Activated CD8-positive, alpha-beta memory T cell treated with anti-CD3 and anti-CD28 coated beads for 24 hours (primary cell): ENCODE measurements around the gene CSNK2A3.
"Not testable (repeated sequence)": the region's sequence is repeated elsewhere in the genome, so short reads cannot be mapped to it uniquely, and the experiment has no call there.

Experiments
- DNase-seq: peaks from one replicate; pipeline ENCODE4 v3.0.0-alpha.2; 2020

The CSNK2A3 gene

DNA sequence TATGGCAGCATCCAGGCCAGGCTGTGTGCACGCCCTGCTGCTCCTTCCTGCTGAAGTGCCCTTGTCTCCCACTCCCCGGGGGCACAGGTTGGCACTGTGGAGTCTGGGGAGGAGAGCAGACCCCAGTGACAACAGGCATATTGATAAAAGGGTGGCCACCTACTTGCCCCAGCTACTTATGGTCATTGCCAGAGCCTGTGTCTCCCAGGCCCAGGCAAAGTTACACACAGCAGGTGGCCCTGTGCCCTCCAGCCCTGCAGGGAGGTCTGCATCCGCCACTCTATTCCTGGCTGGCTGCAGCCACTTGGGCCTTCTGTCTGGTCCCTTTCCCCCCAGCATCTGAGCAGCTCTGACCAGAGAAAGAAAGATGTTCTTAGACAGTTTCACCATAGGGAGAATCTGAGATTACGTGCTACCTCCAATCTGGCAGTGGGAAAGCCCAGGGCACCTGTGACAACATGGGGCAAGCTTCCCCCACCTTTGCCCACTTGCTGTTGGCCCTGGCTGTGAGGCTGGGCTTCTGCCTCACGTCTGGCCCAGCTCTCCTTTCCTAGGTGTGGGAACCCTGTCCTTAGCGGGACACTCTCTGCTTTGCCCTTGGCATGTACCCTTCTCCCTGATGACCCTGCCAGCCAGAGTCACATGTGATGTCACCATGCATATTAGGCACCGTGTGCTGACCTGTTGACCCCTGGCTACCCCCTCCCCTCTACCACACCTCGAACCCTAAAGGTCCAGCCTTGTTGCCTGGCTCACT, 25.3 kb upstream of the CSNK2A3 start:
- no peak for DNase-seq

DNA sequence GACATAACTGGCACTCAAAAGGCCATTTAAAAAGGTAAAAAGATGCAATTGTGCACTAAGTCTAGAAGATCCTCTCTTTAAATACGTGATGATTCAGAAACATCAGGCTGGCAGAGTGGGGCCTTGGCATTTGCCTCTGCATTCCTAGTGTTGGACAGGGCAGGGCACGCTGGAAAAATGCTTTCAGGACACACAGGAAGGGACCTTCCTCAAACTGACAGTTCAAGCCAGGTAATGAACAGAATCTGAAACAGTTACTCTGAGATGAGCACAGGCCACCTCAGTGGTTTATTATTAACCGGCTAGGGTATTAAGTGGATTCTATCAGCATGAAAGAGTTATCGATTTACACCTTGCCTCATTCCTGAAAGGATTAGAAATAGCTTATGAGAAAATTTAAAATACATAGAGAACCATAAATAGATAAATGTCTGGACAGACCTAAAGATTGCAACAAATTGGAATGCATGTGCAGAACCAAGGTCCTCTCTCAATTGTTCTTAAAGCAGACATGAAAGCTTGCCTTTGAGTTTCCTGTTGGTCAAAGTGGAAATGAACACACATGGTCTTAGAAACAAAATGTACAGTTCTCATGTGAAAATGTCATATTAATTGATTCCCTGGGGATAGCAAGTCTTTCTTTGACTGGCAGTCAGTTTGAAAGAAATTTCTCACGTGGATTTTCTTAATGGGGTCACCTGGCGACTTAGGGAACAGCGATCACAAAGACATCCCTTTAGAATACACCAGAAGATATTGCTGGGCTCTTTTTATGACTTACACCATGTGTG, 21.5 kb upstream of the CSNK2A3 start:
- no peak for DNase-seq

GRCh38 chr11:11373934-11374333, 20.9 kb upstream of the CSNK2A3 start:
- no peak for DNase-seq

DNA sequence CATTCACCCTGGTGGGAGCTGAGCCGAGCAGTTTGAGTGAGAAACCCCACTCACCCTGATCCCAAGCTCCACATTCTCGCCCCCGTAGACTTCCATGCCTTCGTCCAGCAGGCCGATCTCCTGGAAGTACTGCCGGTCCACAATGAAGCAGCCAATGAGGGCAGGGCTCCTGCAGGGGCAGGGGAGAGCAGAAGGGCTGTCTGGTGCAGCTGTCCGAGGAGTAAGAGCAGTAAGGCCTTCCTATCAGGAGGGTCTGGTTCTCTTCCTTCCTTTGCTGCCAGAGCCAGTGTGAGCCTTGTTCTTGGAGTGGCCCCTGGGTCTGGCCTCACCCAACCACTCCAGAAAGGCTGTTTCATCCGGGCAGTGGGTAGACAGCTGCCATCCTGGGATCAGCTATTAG, 19.4 kb upstream of the CSNK2A3 start:
- no peak for DNase-seq

DNA sequence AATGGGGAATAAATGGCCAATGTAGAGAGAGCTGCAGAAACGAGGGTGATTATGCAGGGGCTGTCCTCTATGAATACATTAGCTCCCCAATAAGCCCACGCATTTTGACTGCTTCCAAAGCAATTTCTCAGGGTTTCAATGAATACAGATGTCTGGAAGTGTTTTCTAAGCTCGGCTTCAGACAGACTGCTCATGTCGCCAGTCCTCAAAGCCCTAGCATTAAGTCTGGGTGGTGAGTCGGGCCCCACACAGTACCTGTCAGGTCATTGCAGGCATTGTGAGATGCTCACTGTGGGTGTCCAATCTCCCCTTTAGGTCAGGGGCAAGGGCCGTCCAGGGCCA, 17.9 kb upstream of the CSNK2A3 start:
- no peak for DNase-seq

- DNase-seq: no peak
These were observed 17.4 kb upstream of the CSNK2A3 start for GRCh38 chr11:11370255-11370961.

- no peak for DNase-seq
These were observed 13.7 kb upstream of the CSNK2A3 start for GRCh38 chr11:11366793-11367192.

- no peak for DNase-seq
These were observed 10.6 kb upstream of the CSNK2A3 start for GRCh38 chr11:11363674-11364073.

DNA sequence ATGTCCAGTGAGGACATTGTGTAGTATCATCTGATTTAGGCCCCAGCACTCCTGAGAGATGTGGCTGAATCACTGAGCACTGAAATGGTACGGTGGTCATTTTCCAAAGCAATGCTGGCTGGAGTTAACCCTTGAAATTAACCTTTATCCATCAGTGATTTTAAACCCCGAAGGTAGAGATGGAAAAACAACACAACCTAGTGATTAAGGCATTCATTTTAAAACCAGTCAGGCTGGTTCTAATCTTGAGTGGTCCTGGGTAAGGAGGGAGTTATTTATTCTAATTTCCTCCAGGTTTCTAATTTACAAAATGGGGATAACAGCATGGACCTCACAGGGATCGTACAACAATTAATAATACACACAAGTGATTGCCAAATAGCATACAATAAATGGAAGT, 6.6 kb upstream of the CSNK2A3 start:
- no peak for DNase-seq

GRCh38 chr11:11356842-11357241, 3.8 kb upstream of the CSNK2A3 start:
- no peak for DNase-seq

- not testable (repeated sequence) for DNase-seq
These were observed 1.2 kb downstream of the CSNK2A3 start for GRCh38 chr11:11351851-11352250.

DNA sequence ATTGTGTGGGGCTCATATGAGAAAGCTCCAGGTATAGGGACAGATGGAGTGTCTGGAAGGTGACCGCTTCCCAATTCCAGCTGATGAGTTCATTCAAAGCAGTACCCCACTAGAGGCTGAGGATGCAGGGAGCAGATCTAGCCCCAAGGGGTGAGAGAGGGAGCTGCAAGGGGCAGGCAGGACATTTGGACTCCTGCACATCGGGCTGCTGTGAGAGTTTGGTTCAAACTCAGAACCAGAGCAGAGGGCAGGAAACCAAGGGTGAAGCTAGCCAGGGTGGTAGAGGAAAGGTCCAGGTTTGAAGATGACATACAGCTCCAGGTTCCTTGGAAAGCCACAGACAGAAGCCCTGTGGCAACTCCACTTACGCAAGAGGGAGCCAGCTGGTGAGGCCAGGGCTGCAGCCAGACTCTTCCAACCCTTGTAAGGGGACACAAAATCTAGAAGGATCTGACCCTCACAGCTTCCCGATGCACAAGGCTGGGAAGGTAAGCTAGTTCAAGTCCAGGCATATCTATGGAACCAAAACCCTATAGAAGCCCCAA, 1.9 kb downstream of the CSNK2A3 start:
- no peak for DNase-seq

- DNase-seq: no peak
These were observed 3.1 kb downstream of the CSNK2A3 start for GRCh38 chr11:11349870-11350337.

DNA sequence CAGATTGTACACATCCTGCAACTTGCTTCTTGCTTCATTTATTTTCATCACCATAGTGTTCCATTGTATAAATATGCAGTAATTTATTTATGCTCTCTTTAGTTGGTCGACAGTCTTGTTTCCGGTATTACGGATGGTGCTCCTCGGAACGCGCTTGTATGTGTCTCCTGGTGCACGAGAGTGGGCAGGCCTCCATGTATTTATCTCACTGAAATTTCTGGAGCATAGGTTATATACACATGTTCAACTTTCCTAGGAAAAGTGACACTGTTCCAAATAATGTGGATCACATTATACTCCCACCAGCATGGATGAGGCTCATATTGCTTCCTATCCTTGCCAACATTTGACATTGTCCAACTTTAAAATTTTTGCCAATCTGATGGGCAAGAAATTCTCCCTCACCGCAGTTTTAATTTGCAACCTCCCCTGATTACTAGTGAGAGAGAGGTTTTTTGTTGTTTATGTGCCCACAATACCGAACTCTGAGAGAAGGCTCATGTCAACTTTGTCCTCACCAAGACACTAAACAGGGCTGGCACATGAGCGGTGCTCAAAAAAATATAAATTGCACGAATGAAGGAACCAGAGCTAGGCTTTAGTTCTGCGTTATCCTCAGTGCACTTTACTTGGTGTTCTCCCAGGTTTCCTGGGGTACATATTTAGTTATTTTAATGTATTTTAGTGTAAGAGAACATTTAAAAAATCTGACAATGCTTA, 3.8 kb downstream of the CSNK2A3 start:
- DNase-seq: no peak

- DNase-seq: no peak
These were observed 4.7 kb downstream of the CSNK2A3 start for GRCh38 chr11:11348303-11348702.

GRCh38 chr11:11347592-11347991, 5.5 kb downstream of the CSNK2A3 start:
- DNase-seq: no peak

- no peak for DNase-seq
These were observed 6.7 kb downstream of the CSNK2A3 start for GRCh38 chr11:11346303-11346702.

DNA sequence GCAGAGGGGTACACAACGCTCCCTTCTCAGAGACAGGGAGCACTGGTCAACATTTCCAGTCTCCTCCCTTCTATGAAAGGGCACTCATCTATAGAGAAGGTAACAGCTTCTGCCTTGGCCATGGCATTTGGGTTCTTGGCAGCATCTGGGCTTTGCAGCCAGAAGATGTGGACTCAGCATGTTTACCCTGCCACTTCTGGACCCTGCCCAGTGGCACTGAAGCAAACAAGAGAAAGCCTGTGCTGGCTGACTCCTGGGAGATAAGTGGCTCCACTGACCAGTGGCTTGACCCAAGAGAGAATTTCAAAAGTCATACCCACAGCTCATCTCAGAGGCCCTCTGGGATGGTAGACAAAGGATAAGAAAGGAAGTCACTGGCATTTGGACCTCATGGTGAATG, 8.0 kb downstream of the CSNK2A3 start:
- DNase-seq: no peak

GRCh38 chr11:11344045-11344444, 9.0 kb downstream of the CSNK2A3 start:
- DNase-seq: no peak

DNA sequence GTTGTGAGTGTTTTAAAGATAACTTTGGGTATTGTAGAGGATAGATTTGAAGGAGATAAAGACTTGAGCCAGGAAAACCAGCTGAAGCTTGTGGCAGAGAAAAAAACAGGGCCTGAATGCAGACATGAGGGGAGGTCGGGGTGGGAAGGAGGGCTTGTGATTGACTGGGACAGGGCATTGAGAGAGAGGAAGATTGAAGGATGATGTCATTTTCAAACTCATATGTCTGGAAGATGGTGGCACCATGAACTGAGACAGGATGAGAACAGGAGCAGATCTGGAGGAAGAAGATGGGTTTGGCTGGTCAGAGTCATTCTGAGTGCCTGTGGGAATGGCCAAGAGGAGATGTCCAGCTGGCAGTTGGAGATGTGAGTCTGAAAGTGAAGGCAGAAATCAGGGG, 14.7 kb downstream of the CSNK2A3 start:
- no peak for DNase-seq

DNA sequence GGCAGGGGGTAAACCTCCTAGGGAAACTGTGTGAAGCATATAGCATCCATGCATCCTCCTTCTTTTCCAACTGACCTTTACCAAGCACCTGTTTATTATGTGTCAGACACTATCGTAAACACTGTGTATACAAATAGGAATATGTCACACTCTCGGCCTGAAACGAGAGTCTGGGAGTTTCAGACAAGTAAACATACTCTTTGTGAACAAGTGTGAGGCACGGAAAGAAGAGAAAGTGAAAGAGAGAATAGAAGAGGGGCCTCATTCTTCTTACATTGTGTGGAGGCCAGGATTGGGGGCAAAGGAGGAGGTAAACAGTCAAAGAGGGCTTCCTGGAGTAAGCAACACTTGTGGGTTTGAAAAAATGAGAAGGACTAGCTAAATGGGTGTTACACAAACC, 16.4 kb downstream of the CSNK2A3 start:
- DNase-seq: no peak

GRCh38 chr11:11335043-11335442, 18.0 kb downstream of the CSNK2A3 start:
- no peak for DNase-seq

GRCh38 chr11:11334607-11335006, 18.4 kb downstream of the CSNK2A3 start:
- no peak for DNase-seq
